B cell (primary cell): ENCODE measurements around the gene SLC30A1. TPM values are rescaled to one million over a fixed set of nuclear protein-coding genes. Genes with fewer than 3 reads are reported as not detected.

Experiments used
- ATAC-seq: fragments of 200-7000 bp; cut with Tn5 transposase; one replicate; pipeline ENCODE4 v1.10.0; 2021; ENCODE audit warnings: low read depth, mild to moderate bottlenecking, moderate number of reproducible peaks, moderate library complexity
- CTCF ChIA-PET: fragments of 350-600 bp; sonication (Branson Sonifier 250); formaldehyde crosslinking; loops from one replicate; lab custom pipeline; 2021; ENCODE audit warnings: antibody characterized with exemption, inconsistent platforms; lab: Charles Lee
- POLR2A ChIA-PET: fragments of 350-600 bp; sonication (Branson Sonifier 250); formaldehyde crosslinking; loops from one replicate; lab custom pipeline; 2021; ENCODE audit warnings: antibody characterized with exemption; lab: Charles Lee
- DNase-seq: peaks from one replicate; pipeline ENCODE4 v3.0.0; 2013
- H2AFZ ChIP-seq: 2 replicates; pipeline ENCODE4 v1.6.1; 2012; ENCODE audit warnings: mild to moderate bottlenecking, low read depth, low read length; ENCODE audit not compliant: insufficient read depth, poor library complexity, severe bottlenecking
- H3K27ac ChIP-seq, 2 donors: 1 replicate in 1 of 2; 2 replicates in 1 of 2; pipeline ENCODE4 v1.5.1; 2012 to 2013; ENCODE audit warnings: low read length in 2 of 2, mild to moderate bottlenecking in 2 of 2, moderate library complexity in 1 of 2
- H3K27me3 ChIP-seq, 4 experiments: fragments of 200-600 bp in 1 of 4; sonication (generic) in 1 of 4; replicated peaks in 1 of 4; 1 replicate in 2 of 4; 2 replicates in 2 of 4; pipeline versions ENCODE4 v1.6.1 to v1.7.0; 2013 to 2016; ENCODE audit warnings: low read length in 3 of 4, mild to moderate bottlenecking in 2 of 4, mixed read lengths in 1 of 4, moderate library complexity in 1 of 4; ENCODE audit not compliant: insufficient read depth in 4 of 4, control insufficient read depth in 3 of 4; ENCODE audit errors: control extremely low read depth in 1 of 4
- H3K36me3 ChIP-seq, 2 experiments: replicated peaks in 1 of 2; 1 replicate in 1 of 2; 2 replicates in 1 of 2; pipeline versions ENCODE4 v1.6.1 to v1.7.1; 2013; ENCODE audit warnings: low read length in 1 of 2; ENCODE audit not compliant: insufficient read depth in 2 of 2, control insufficient read depth in 1 of 2; ENCODE audit errors: control extremely low read depth in 1 of 2, extremely low read depth in 1 of 2
- H3K4me1 ChIP-seq, 2 donors: fragments of 200-600 bp in 1 of 2; sonication (generic) in 1 of 2; 1 replicate in 1 of 2; 2 replicates in 1 of 2; pipeline versions ENCODE4 v1.5.1 to v1.6.1; 2013 to 2017; ENCODE audit warnings: low read length in 2 of 2; ENCODE audit not compliant: control insufficient read depth in 2 of 2, insufficient read depth in 2 of 2
- H3K4me2 ChIP-seq: replicated peaks from 2 replicates; pipeline ENCODE3; 2012; ENCODE audit warnings: mild to moderate bottlenecking, low read depth, low read length; ENCODE audit not compliant: poor library complexity, severe bottlenecking
- H3K4me3 ChIP-seq, 5 experiments: fragments of 200-600 bp in 1 of 5; sonication (generic) in 1 of 5; 1 replicate in 3 of 5; 2 replicates in 2 of 5; pipeline versions ENCODE4 v1.5.1 to v1.7.0; 2011 to 2016; ENCODE audit warnings: low read length in 4 of 5, mild to moderate bottlenecking in 4 of 5, low read depth in 2 of 5, control low read depth in 1 of 5, moderate library complexity in 1 of 5; ENCODE audit not compliant: insufficient read depth in 1 of 5; ENCODE audit errors: control extremely low read depth in 1 of 5, extremely low read depth in 1 of 5
- H3K79me2 ChIP-seq: fragments of 200-600 bp; sonication (generic); one replicate; pipeline ENCODE4 v1.6.0; 2016; ENCODE audit warnings: low read length; ENCODE audit not compliant: control insufficient read depth, insufficient read depth
- H3K9ac ChIP-seq: fragments of 200-600 bp; sonication (generic); 2 replicates; pipeline ENCODE4 v1.6.1; 2017; ENCODE audit warnings: mild to moderate bottlenecking, low read length, moderate library complexity
- H3K9me3 ChIP-seq, 3 donors: one replicate each; pipeline versions ENCODE4 v1.6.1 to v1.7.1; 2013; ENCODE audit warnings: low read length in 2 of 3; ENCODE audit not compliant: control insufficient read depth in 2 of 3, insufficient read depth in 1 of 3; ENCODE audit errors: control extremely low read depth in 1 of 3
- H4K20me1 ChIP-seq: 2 replicates; pipeline ENCODE4 v1.6.0; 2012; ENCODE audit warnings: mild to moderate bottlenecking, low read length; ENCODE audit not compliant: insufficient read depth, control insufficient read depth, poor library complexity, severe bottlenecking
- H3K27ac Mint-ChIP-seq: one replicate; pipeline ENCODE4 v1.8.0; 2021; ENCODE audit warnings: mixed read lengths
- H3K27me3 Mint-ChIP-seq: one replicate; pipeline ENCODE4 v1.8.0; 2021; ENCODE audit warnings: mixed read lengths
- H3K4me1 Mint-ChIP-seq: one replicate; pipeline ENCODE4 v1.8.0; 2021; ENCODE audit warnings: mixed read lengths
- H3K4me3 Mint-ChIP-seq: one replicate; pipeline ENCODE4 v1.8.0; 2021; ENCODE audit warnings: mixed read lengths
- H3K9me3 Mint-ChIP-seq: one replicate; pipeline ENCODE4 v1.8.0; 2022; ENCODE audit warnings: mixed read lengths; ENCODE audit not compliant: insufficient read depth
- CTCF ChIP-seq: fragments of 200-600 bp; IDR thresholded peaks from one replicate; pipeline ENCODE4 v1.8.0; 2022; ENCODE audit warnings: antibody characterized with exemption, mild to moderate bottlenecking
- EZH2 ChIP-seq: IDR thresholded peaks from 2 replicates; pipeline ENCODE4 v1.6.1; 2012; ENCODE audit warnings: borderline replicate concordance, low read depth, mild to moderate bottlenecking, moderate library complexity, low read length; ENCODE audit not compliant: insufficient read depth, poor library complexity, severe bottlenecking
- WGBS: methylation state at CpG from one replicate; pipeline ENCODE4 v1.1.5; 2013; ENCODE audit warnings: missing lambda C conversion rate; ENCODE audit not compliant: insufficient coverage; 5-methylcytosine and 5-hydroxymethylcytosine counted together
- intact Hi-C: fragments of 100-400 bp; cut with micrococcal nuclease; formaldehyde crosslinking; loops from one replicate; pipeline ENCODE4 v1.10.0; 2022
- polyA plus RNA-seq: library from polyadenylated mRNA; depleted of rRNA; stranded (reverse); fragments of >200 nt; gene quantifications from 2 replicates; pipeline ENCODE4 v1.2.3, GENCODE V29; 2012
- total RNA-seq, 2 donors: library from RNA; stranded (reverse); fragments of 120-200 nt in 1 of 2; gene quantifications; 1 replicate in 1 of 2; 2 replicates in 1 of 2; pipeline versions ENCODE4 v1.2.3 to v1.2.4, GENCODE V29; 2013 to 2022

Gene SLC30A1
- total and polyA plus RNA-seq, 2 donors (not counting 1 experiment from before 2014, with no cell fraction given): 1.7 to 12.2 TPM

GRCh38 chr1:211541720-211542477 lies 37.1 kb downstream of the SLC30A1 start:
- CTCF ChIA-PET: interaction anchor here (1.1 kb wide), 1 partner anchor 83 kb away, joined by 5 read pairs; no protein-coding TSS in a partner anchor

More at GRCh38 chr1:211541720-211542477, 37.1 kb downstream of the SLC30A1 start:
- intact Hi-C loops: no loop called here
- Histone ChIP-seq H3K79me2 (no peaks in the 10 kb centered on the region), H3K27ac (no peak overlapping the region), H3K4me1 (no peaks in the 10 kb centered on the region), H3K4me3 (no peak overlapping the region), H4K20me1 (no peaks in the 10 kb centered on the region), H3K36me3 (no peaks in the 10 kb centered on the region), H3K9ac (no peak overlapping the region), H3K9me3 (peaks cover 0 to 16% (median 0%) of the 10 kb centered on the region in 3 donors), H3K27me3 (peaks cover 0 to 3% (median 0%) of the 10 kb centered on the region in 4 experiments), H3K4me2 (no peak overlapping the region), H2AFZ (no peak overlapping the region)
- ATAC-seq (no peak), DNase-seq (no peak)
- Mint-ChIP-seq H3K9me3 (peaks cover 5% of the 10 kb centered on the region), H3K27ac (no peak overlapping the region), H3K4me1 (no peaks in the 10 kb centered on the region), H3K4me3 (no peak overlapping the region), H3K27me3 (peaks cover 15% of the 10 kb centered on the region)
- 79% methylated on average over 3 of the region's 7 CpGs for WGBS
- POLR2A ChIA-PET: no interaction called here
- no peak for TF ChIP-seq CTCF
- TF ChIP-seq EZH2: no peak
